HFFc6 (cell line): Measurements from ENCODE around the gene CSN3. TPM values are rescaled to one million over a fixed set of nuclear protein-coding genes. Genes with fewer than 3 reads are reported as not detected.
"Not testable (repeated sequence)": the region's sequence is repeated elsewhere in the genome, so short reads cannot be mapped to it uniquely, and the experiment has no call there.

Experiments
- DNase-seq: peaks from one replicate; pipeline ENCODE4 v3.0.0-alpha.2; 2018
- H3K27ac Mint-ChIP-seq: 2 replicates; pipeline ENCODE4 v1.8.0; 2020; ENCODE audit warnings: mild to moderate bottlenecking, mixed read lengths
- H3K27me3 Mint-ChIP-seq: 2 replicates; pipeline ENCODE4 v1.8.0; 2021; ENCODE audit warnings: mild to moderate bottlenecking, moderate library complexity, mixed read lengths; ENCODE audit not compliant: insufficient read depth
- H3K36me3 Mint-ChIP-seq: 2 replicates; pipeline ENCODE4 v1.8.0; 2021; ENCODE audit warnings: low read depth, mixed read lengths
- H3K4me1 Mint-ChIP-seq: 2 replicates; pipeline ENCODE4 v1.8.0; 2020; ENCODE audit warnings: low read depth, mixed read lengths
- H3K4me3 Mint-ChIP-seq: 2 replicates; pipeline ENCODE4 v1.8.0; 2020; ENCODE audit warnings: mild to moderate bottlenecking, moderate library complexity, mixed read lengths
- H3K9me3 Mint-ChIP-seq: 2 replicates; pipeline ENCODE4 v1.8.0; 2020; ENCODE audit warnings: mild to moderate bottlenecking, mixed read lengths
- long read RNA-seq: library from polyadenylated mRNA; unstranded; transcript quantifications from one replicate; pipeline ENCODE4 v2.0.0, GENCODE V29; 2019
- total RNA-seq, 6 experiments: library from RNA; stranded (reverse); fragmentation: NEBNext Ultra II Directional; extraction: Animal tissue kit (Norgen Biotek cat#: 25700); gene quantifications; 2 replicates in 1 of 6; 3 replicates in 5 of 6; pipeline ENCODE4 v1.2.3, GENCODE V29; 2021
- TF ChIP-seq, protein P1 (sequence below): fragments of 200-600 bp; sonication (generic); IDR thresholded peaks from 2 replicates; pipeline ENCODE4 v1.5.0; 2021; ENCODE audit warnings: antibody characterized with exemption, mild to moderate bottlenecking

Gene CSN3, protein sequence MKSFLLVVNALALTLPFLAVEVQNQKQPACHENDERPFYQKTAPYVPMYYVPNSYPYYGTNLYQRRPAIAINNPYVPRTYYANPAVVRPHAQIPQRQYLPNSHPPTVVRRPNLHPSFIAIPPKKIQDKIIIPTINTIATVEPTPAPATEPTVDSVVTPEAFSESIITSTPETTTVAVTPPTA
- not detected for total RNA-seq
- long read RNA-seq: 0 reads

DNA sequence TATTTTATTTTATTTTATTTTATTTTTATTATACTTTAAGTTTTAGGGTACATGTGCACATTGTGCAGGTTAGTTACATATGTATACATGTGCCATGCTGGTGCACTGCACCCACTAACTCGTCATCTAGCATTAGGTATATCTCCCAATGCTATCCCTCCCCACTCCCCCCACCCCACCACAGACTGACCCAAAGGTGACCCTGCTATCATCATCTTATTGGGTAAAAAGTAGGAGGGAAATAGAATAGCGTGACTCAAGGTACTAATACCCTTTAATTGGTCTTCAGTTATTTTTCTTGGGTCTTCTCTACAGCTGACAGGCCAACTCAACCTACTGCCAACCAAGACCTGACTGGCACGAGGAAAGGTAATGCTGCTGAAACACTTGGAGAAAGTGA is at the start of gene CSN3:
TSS of gene CSN3 (plus strand) at position 301 of the 400 bp plus-strand sequence. CDS start 2,223 bp downstream, outside the sequence.
- peaks cover 22% of the 10 kb centered on the region for H3K9me3 Mint-ChIP-seq
- H3K36me3 Mint-ChIP-seq, DNase-seq, H3K4me3 Mint-ChIP-seq, H3K4me1 Mint-ChIP-seq, H3K27me3 Mint-ChIP-seq, H3K27ac Mint-ChIP-seq: not testable (repeated sequence)

DNA sequence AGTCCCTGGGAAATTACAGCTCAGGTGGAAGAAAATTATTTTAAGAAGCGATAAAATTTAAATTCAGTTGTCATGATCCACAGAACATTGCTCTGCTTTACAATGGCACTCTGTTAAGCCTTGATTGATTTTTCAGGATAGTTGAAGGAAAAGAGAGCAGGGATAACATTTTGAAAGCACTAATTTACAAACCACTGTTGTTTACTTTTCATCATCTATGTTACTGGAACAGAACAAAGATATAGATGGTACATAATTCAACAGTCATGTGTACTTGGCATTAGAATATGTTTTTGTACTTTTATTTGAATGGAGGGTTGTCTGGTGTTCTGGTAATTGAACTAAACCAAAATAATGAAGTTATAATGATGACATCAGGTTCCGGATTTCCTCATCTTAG is 49.5 kb upstream of the CSN3 start:
- no peaks in the 10 kb centered on the region for H3K4me1 Mint-ChIP-seq
- peaks cover 37% of the 10 kb centered on the region for H3K9me3 Mint-ChIP-seq
- H3K4me3 Mint-ChIP-seq: no peak overlapping the region
- no peak overlapping the region for H3K27ac Mint-ChIP-seq
- DNase-seq: no peak
- no peaks in the 10 kb centered on the region for H3K27me3 Mint-ChIP-seq
- H3K36me3 Mint-ChIP-seq: no peaks in the 10 kb centered on the region
- TF ChIP-seq, protein P1, sequence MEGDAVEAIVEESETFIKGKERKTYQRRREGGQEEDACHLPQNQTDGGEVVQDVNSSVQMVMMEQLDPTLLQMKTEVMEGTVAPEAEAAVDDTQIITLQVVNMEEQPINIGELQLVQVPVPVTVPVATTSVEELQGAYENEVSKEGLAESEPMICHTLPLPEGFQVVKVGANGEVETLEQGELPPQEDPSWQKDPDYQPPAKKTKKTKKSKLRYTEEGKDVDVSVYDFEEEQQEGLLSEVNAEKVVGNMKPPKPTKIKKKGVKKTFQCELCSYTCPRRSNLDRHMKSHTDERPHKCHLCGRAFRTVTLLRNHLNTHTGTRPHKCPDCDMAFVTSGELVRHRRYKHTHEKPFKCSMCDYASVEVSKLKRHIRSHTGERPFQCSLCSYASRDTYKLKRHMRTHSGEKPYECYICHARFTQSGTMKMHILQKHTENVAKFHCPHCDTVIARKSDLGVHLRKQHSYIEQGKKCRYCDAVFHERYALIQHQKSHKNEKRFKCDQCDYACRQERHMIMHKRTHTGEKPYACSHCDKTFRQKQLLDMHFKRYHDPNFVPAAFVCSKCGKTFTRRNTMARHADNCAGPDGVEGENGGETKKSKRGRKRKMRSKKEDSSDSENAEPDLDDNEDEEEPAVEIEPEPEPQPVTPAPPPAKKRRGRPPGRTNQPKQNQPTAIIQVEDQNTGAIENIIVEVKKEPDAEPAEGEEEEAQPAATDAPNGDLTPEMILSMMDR: no peak

DNA sequence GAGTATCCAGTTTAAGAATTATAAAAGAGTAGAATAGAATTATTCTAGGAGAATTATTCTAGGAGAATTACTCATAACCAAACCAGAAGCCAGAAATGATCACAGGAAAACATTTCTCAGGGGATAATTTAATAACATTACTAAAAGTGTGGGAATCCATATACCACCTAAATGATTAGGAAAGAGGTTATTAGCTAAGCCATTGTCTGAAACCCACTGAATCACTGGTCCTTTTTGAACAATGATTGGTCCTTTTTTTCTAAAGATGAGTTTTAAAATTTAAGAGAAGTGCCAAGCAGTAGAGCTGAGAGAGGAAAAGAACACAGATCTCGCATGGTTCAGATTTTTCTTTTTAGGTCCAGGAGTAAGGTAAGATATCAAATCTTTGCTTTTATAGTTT is 47.0 kb upstream of the CSN3 start, which contains the start of gene ODAM:
TSS of gene ODAM (plus strand) at position 301 of the 400 bp plus-strand sequence. CDS start 819 bp downstream, outside the sequence.
- no peak within 1 kb of the TSS for H3K27ac Mint-ChIP-seq

DNA sequence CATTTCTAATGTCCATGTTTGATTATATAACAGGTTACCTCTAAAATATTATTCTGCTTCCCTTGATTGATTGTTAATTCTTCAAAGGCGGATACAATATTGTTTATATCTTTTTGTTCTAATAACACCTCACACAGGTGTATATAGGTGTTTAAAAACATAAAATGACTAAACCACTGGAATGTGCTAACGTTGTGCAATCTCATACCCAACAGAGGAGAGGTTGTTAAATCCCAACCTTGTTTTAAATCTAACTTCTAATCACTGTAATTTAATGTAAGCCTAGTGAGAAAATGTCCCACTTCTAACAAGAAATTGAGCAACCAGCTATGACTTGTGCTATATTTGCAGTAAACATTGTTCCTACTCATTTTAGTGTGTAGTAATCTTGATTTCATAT is 45.5 kb upstream of the CSN3 start:
- H3K36me3 Mint-ChIP-seq: no peaks in the 10 kb centered on the region
- no peak overlapping the region for H3K4me3 Mint-ChIP-seq
- DNase-seq: no peak
- peaks cover 31% of the 10 kb centered on the region for H3K9me3 Mint-ChIP-seq
- TF ChIP-seq, protein P1: no peak
- H3K4me1 Mint-ChIP-seq: no peaks in the 10 kb centered on the region
- H3K27me3 Mint-ChIP-seq: no peaks in the 10 kb centered on the region
- no peak overlapping the region for H3K27ac Mint-ChIP-seq

More for the DNA sequence above, 47.0 kb upstream of the CSN3 start, which contains the start of gene ODAM:
- Mint-ChIP-seq H3K9me3 (peaks cover 36% of the 10 kb centered on the region), H3K4me3 (no peak within 1 kb of the TSS), H3K4me1 (no peaks in the 10 kb centered on the region), H3K27me3 (no peaks in the 10 kb centered on the region), H3K36me3 (no peaks in the 10 kb centered on the region)
- TF ChIP-seq, protein P1: no peak
- no peak for DNase-seq

DNA sequence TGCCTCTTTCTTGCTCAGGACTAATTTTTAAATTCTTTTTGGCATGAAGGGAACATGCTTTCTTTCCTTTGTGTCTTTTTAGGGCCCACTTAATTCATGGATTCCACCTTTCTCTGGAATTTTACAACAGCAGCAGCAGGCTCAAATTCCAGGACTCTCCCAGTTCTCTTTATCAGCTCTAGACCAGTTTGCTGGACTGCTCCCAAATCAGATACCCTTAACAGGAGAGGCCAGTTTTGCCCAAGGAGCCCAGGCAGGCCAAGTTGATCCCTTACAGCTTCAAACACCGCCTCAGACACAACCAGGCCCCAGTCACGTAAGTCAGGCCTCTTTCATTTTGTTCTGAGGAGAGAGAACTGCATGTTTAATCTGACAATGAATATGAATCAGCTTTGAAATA is 44.6 kb upstream of the CSN3 start:
- no peak overlapping the region for H3K27ac Mint-ChIP-seq
- DNase-seq: no peak
- no peak overlapping the region for H3K4me3 Mint-ChIP-seq

DNA sequence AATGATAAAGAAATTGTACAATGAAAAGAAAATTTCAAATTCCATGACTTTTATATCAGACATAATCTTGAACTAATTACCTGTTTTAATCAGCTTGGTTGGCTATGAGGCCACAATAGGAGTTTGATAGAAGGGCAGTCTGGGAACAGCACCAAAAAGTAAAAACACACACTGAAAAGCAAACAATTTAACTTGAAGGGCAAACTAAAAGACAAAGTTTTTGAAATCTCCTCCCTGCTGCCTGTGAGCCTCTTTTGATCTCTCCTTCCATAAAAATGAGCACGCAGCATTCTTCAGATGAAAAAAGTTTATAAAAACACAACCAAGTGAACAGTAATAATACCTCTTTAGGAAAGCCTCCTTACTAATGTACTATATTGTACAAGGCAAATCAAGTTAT is 38.8 kb upstream of the CSN3 start:
- no peaks in the 10 kb centered on the region for H3K4me1 Mint-ChIP-seq
- DNase-seq: no peak
- peaks cover 21% of the 10 kb centered on the region for H3K9me3 Mint-ChIP-seq
- no peak overlapping the region for H3K4me3 Mint-ChIP-seq
- TF ChIP-seq, protein P1: no peak
- H3K36me3 Mint-ChIP-seq: no peaks in the 10 kb centered on the region
- H3K27me3 Mint-ChIP-seq: no peaks in the 10 kb centered on the region
- no peak overlapping the region for H3K27ac Mint-ChIP-seq

More for the DNA sequence above, 44.6 kb upstream of the CSN3 start:
- no peaks in the 10 kb centered on the region for H3K27me3 Mint-ChIP-seq
- TF ChIP-seq, protein P1: no peak
- peaks cover 31% of the 10 kb centered on the region for H3K9me3 Mint-ChIP-seq
- H3K36me3 Mint-ChIP-seq: no peaks in the 10 kb centered on the region
- H3K4me1 Mint-ChIP-seq: no peaks in the 10 kb centered on the region

DNA sequence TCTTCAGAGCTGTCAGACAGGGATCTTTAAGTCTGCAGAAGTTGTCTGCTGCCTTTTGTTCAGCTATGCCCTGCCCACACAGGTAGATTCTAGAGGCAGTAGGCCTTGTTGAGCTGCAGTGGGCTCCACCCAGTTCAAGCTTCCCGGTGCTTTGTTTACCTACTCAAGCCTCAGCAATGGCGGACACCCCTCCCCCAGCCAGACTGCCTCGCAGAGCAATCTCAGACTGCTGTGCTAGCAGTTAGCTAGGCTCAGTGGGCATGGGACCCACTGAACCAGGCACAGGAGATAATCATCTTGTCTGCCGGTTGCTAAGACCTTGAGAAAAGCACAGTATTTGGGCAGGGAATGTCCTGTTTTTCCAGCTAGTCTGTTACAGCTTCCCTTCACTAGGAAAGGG is 29.6 kb upstream of the CSN3 start:
- not testable (repeated sequence) for H3K4me3 Mint-ChIP-seq, H3K27me3 Mint-ChIP-seq

DNA sequence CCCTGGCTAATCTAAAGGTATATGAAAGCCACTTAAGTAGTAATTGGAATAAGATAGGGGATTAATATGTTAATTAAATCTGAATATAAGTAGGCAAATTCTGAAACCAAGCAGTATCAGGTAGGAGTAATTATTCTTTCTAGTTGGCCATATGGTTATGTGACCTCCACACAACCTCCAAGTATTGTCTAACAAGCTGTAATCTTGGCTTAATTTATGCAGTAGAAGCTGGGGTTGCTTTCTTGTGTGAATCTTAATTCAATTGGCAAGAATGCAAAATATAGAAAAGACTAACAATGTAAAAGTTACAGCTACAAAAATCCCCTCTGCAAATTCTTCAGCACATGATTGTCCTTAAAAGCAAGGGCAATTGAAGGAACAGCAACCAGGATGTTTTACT is 26.3 kb upstream of the CSN3 start:
- not testable (repeated sequence) for H3K4me3 Mint-ChIP-seq, H3K4me1 Mint-ChIP-seq, H3K27ac Mint-ChIP-seq, H3K27me3 Mint-ChIP-seq, H3K36me3 Mint-ChIP-seq, DNase-seq
- H3K9me3 Mint-ChIP-seq: peaks cover 41% of the 10 kb centered on the region

More for the DNA sequence above, 29.6 kb upstream of the CSN3 start:
- not testable (repeated sequence) for H3K4me1 Mint-ChIP-seq, H3K36me3 Mint-ChIP-seq, H3K27ac Mint-ChIP-seq, DNase-seq
- peaks cover 44% of the 10 kb centered on the region for H3K9me3 Mint-ChIP-seq

DNA sequence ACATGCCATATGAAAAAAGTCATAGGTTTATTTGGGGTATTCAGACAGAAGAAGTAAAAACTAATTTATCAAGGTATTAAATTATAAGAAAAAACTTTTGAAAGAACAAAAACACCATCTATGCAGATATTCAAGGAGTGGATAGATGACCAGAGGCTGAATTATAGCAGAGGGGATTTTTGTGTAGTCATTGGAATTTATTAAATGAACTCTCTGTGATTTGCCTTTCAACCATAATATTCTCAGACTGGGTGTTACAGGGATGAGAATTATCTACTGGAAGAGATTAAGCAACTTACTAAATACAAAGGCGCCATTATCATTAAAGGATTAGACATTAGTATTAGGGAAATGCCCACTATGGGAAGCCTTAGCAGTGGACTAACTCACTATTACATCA is 25.8 kb upstream of the CSN3 start:
- not testable (repeated sequence) for DNase-seq, H3K4me3 Mint-ChIP-seq, H3K4me1 Mint-ChIP-seq, H3K27ac Mint-ChIP-seq, H3K36me3 Mint-ChIP-seq, H3K27me3 Mint-ChIP-seq
- H3K9me3 Mint-ChIP-seq: peaks cover 36% of the 10 kb centered on the region
